ENCODE measurements around the gene CAMTA1.

CAMTA1 gene

GRCh38 chr1:6970221-6970620 is 185.0 kb downstream of the CAMTA1 start:
- 0 out of 2 replicates have a peak, but pooled peaks cover 3% of the 10 kb centered on the region for H3K4me1 ChIP-seq (ENCODE audit: control insufficient read depth, insufficient read depth, low read length)
- ChIA-PET CTCF (no interaction called here), POLR2A (no interaction called here)
- H3K4me3 ChIP-seq (ENCODE audit: low read depth, low read length): no peak overlapping the region
- H3K36me3 ChIP-seq (ENCODE audit: control insufficient read depth in 2 of 2, insufficient read depth in 1 of 2, low read length in 2 of 2): no peaks in the 10 kb centered on the region
- TF ChIP-seq ZNF707 (tag by site-specific recombination; IDR thresholded peaks at IDR 0.05): no peak
- TF ChIP-seq ZNF121 (tag by site-specific recombination; IDR thresholded peaks at IDR 0.05): no peak
- no peak for TF ChIP-seq ZNF596 (tag by site-specific recombination; IDR thresholded peaks at IDR 0.05)
- TF ChIP-seq ZNF211 (tag by site-specific recombination; IDR thresholded peaks at IDR 0.05; ENCODE audit: low read depth): no peak
- no peak for TF ChIP-seq GLI4 (tag by site-specific recombination; IDR thresholded peaks at IDR 0.05)
- H3K9me3 ChIP-seq (ENCODE audit: control insufficient read depth, insufficient read depth, low read depth, low read length): no peaks in the 10 kb centered on the region
- no peak overlapping the region for H3K27ac ChIP-seq (ENCODE audit: extremely low read depth, low read depth, low read length)

GRCh38 chr1:6971048-6971447 is 185.8 kb downstream of the CAMTA1 start:
- H3K27ac ChIP-seq (ENCODE audit: extremely low read depth, low read depth, low read length): no peak overlapping the region
- peak; percentile 74 for TF ChIP-seq ZFHX2 (tag by site-specific recombination; conservative IDR thresholded peaks at IDR 0.05)
- TF ChIP-seq EGR2 (tag by site-specific recombination; IDR thresholded peaks at IDR 0.05; ENCODE audit: low read depth): peak; percentile 73
- no peak for TF ChIP-seq ZFP3 (tag by site-specific recombination; IDR thresholded peaks at IDR 0.05; ENCODE audit: low read depth)
- no peaks in the 10 kb centered on the region for H3K4me1 ChIP-seq (ENCODE audit: control insufficient read depth, insufficient read depth, low read length)
- H3K36me3 ChIP-seq (ENCODE audit: control insufficient read depth in 2 of 2, insufficient read depth in 1 of 2, low read length in 2 of 2): no peaks in the 10 kb centered on the region
- no peaks in the 10 kb centered on the region for H3K9me3 ChIP-seq (ENCODE audit: control insufficient read depth, insufficient read depth, low read depth, low read length)
- no peak overlapping the region for H3K4me3 ChIP-seq (ENCODE audit: low read depth, low read length)
- POLR2A ChIA-PET: no interaction called here
- CTCF ChIA-PET: no interaction called here

GRCh38 chr1:6971699-6972098 is 186.4 kb downstream of the CAMTA1 start:
- ChIA-PET POLR2A (no interaction called here), CTCF (no interaction called here)
- Histone ChIP-seq H3K27ac (ENCODE audit: extremely low read depth, low read depth, low read length) (no peak overlapping the region), H3K36me3 (ENCODE audit: control insufficient read depth in 2 of 2, insufficient read depth in 1 of 2, low read length in 2 of 2) (no peaks in the 10 kb centered on the region), H3K4me1 (ENCODE audit: control insufficient read depth, insufficient read depth, low read length) (no peaks in the 10 kb centered on the region), H3K9me3 (ENCODE audit: control insufficient read depth, insufficient read depth, low read depth, low read length) (no peaks in the 10 kb centered on the region), H3K4me3 (ENCODE audit: low read depth, low read length) (no peak overlapping the region)
- no peak for TF ChIP-seq ZNF221 (tag by site-specific recombination; IDR thresholded peaks at IDR 0.05; ENCODE audit: borderline replicate concordance)
- no peak for TF ChIP-seq CTCF (tag by site-specific recombination; IDR thresholded peaks at IDR 0.05)
- TF ChIP-seq ZNF121 (tag by site-specific recombination; IDR thresholded peaks at IDR 0.05): no peak
- TF ChIP-seq SCRT2 (tag by site-specific recombination; IDR thresholded peaks at IDR 0.05): no peak
- no peak for TF ChIP-seq BCL6B (tag by site-specific recombination; IDR thresholded peaks at IDR 0.05)
- no peak for TF ChIP-seq ZFP3 (tag by site-specific recombination; IDR thresholded peaks at IDR 0.05; ENCODE audit: low read depth)
- TF ChIP-seq HOXA7 (CRISPR knock-in tag; IDR thresholded peaks at IDR 0.05; ENCODE audit: borderline replicate concordance): no peak
- TF ChIP-seq ZNF174 (tag by site-specific recombination; IDR thresholded peaks at IDR 0.05): no peak
- TF ChIP-seq ZNF248 (tag by site-specific recombination; IDR thresholded peaks at IDR 0.05): no peak
- TF ChIP-seq TRIM28 (IDR thresholded peaks at IDR 0.05; ENCODE audit: borderline replicate concordance, low read length): no peak
- TF ChIP-seq ZNF623 (tag by site-specific recombination; IDR thresholded peaks at IDR 0.05): no peak
- no peak for TF ChIP-seq ZNF558 (tag by site-specific recombination; IDR thresholded peaks at IDR 0.05)
- TF ChIP-seq ZXDB (tag by site-specific recombination; IDR thresholded peaks at IDR 0.05): no peak
- TF ChIP-seq ZNF792 (tag by site-specific recombination; IDR thresholded peaks at IDR 0.05): no peak
- no peak for TF ChIP-seq ZNF335 (tag by site-specific recombination; conservative IDR thresholded peaks at IDR 0.05)
- no peak for TF ChIP-seq KLF16 (tag by site-specific recombination; IDR thresholded peaks at IDR 0.05)

All from HEK293 (cell line).